ENCODE results near the gene KLF6. TPM values are rescaled to one million over a fixed set of nuclear protein-coding genes. Genes with fewer than 3 reads are reported as not detected.

The KLF6 gene
- total RNA-seq, 1 donor from 2014 or later = 88.6 TPM

- Mint-ChIP-seq H3K36me3 (ENCODE audit: unreplicated experiment) (peaks cover 23% of the 10 kb centered on the region), H3K27ac (ENCODE audit: unreplicated experiment) (no peak overlapping the region), H3K27me3 (ENCODE audit: unreplicated experiment) (peaks cover 23% of the 10 kb centered on the region), H3K4me3 (ENCODE audit: unreplicated experiment) (peak overlapping the region; percentile 9), H3K4me1 (ENCODE audit: low read depth, unreplicated experiment) (peaks cover 42% of the 10 kb centered on the region), H3K9me3 (ENCODE audit: unreplicated experiment) (peaks cover 24% of the 10 kb centered on the region)
- no peak for DNase-seq
- no peak for TF ChIP-seq CTCF (IDR thresholded peaks at IDR 0.05; ENCODE audit: partially characterized antibody, unreplicated experiment)
These were observed 5.8 kb downstream of the KLF6 start for GRCh38 chr10:3779158-3779741.

GRCh38 chr10:3778692-3779157 lies 6.3 kb downstream of the KLF6 start:
- DNase-seq = no peak
- Mint-ChIP-seq H3K4me3 (ENCODE audit: unreplicated experiment) (peak overlapping the region; percentile 9), H3K9me3 (ENCODE audit: unreplicated experiment) (peaks cover 19% of the 10 kb centered on the region), H3K36me3 (ENCODE audit: unreplicated experiment) (peaks cover 20% of the 10 kb centered on the region), H3K27me3 (ENCODE audit: unreplicated experiment) (peaks cover 17% of the 10 kb centered on the region), H3K4me1 (ENCODE audit: low read depth, unreplicated experiment) (peaks cover 42% of the 10 kb centered on the region), H3K27ac (ENCODE audit: unreplicated experiment) (no peak overlapping the region)
- TF ChIP-seq CTCF (IDR thresholded peaks at IDR 0.05; ENCODE audit: partially characterized antibody, unreplicated experiment) = no peak

- no peak overlapping the region for H3K4me3 Mint-ChIP-seq (ENCODE audit: unreplicated experiment)
- peaks cover 20% of the 10 kb centered on the region for H3K36me3 Mint-ChIP-seq (ENCODE audit: unreplicated experiment)
- no peak for DNase-seq
These were observed 6.9 kb downstream of the KLF6 start for GRCh38 chr10:3777981-3778691.

GRCh38 chr10:3776796-3777571 lies 8.0 kb downstream of the KLF6 start:
- TF ChIP-seq CTCF (IDR thresholded peaks at IDR 0.05; ENCODE audit: partially characterized antibody, unreplicated experiment) = no peak
- H3K36me3 Mint-ChIP-seq (ENCODE audit: unreplicated experiment) = peaks cover 20% of the 10 kb centered on the region
- H3K4me3 Mint-ChIP-seq (ENCODE audit: unreplicated experiment) = peak overlapping the region; percentile 9
- no peak overlapping the region for H3K27ac Mint-ChIP-seq (ENCODE audit: unreplicated experiment)
- H3K9me3 Mint-ChIP-seq (ENCODE audit: unreplicated experiment) = peaks cover 7% of the 10 kb centered on the region
- H3K27me3 Mint-ChIP-seq (ENCODE audit: unreplicated experiment) = peaks cover 4% of the 10 kb centered on the region
- H3K4me1 Mint-ChIP-seq (ENCODE audit: low read depth, unreplicated experiment) = peaks cover 37% of the 10 kb centered on the region
- no peak for DNase-seq

More at GRCh38 chr10:3777981-3778691, 6.9 kb downstream of the KLF6 start:
- no peak for TF ChIP-seq CTCF (IDR thresholded peaks at IDR 0.05; ENCODE audit: partially characterized antibody, unreplicated experiment)
- no peak overlapping the region for H3K27ac Mint-ChIP-seq (ENCODE audit: unreplicated experiment)
- peaks cover 12% of the 10 kb centered on the region for H3K27me3 Mint-ChIP-seq (ENCODE audit: unreplicated experiment)
- peaks cover 42% of the 10 kb centered on the region for H3K4me1 Mint-ChIP-seq (ENCODE audit: low read depth, unreplicated experiment)
- H3K9me3 Mint-ChIP-seq (ENCODE audit: unreplicated experiment) = peaks cover 13% of the 10 kb centered on the region

All from glutamatergic neuron (in vitro differentiated cells).